Upper lobe of left lung (tissue), 6 donors: ENCODE measurements around the gene POLN. TPM values are rescaled to one million over a fixed set of nuclear protein-coding genes. Genes with fewer than 3 reads are reported as not detected.
"Not testable (repeated sequence)": the region's sequence is repeated elsewhere in the genome, so short reads cannot be mapped to it uniquely, and the experiment has no call there.

Source experiments
- ATAC-seq, 2 donors: fragments of 200-7000 bp; cut with Tn5 transposase; one replicate each; pipeline ENCODE4 v1.9.1; 2022; ENCODE audit warnings: mild to moderate bottlenecking in 2 of 2, moderate library complexity in 2 of 2; ENCODE audit not compliant: low FRiP score in 2 of 2
- DNase-seq, 2 donors: peaks; one replicate each; pipeline ENCODE4 v3.0.0-alpha.2; 2019 to 2020
- H3K27ac ChIP-seq, 4 donors: fragments of 200-600 bp; sonication (generic); one replicate each; pipeline ENCODE4 v1.5.1; 2016 to 2019
- H3K27me3 ChIP-seq, 4 donors: fragments of 200-600 bp; sonication (generic); one replicate each; pipeline ENCODE4 v1.5.1; 2017 to 2019
- H3K36me3 ChIP-seq, 4 donors: fragments of 200-600 bp; sonication (generic); one replicate each; pipeline ENCODE4 v1.5.1; 2016 to 2019
- H3K4me1 ChIP-seq, 4 donors: fragments of 200-600 bp; sonication (generic); one replicate each; pipeline ENCODE4 v1.5.1; 2018 to 2019
- H3K4me3 ChIP-seq, 4 donors: fragments of 200-600 bp; sonication (generic); one replicate each; pipeline ENCODE4 v1.5.1; 2017 to 2019; ENCODE audit warnings: mild to moderate bottlenecking in 2 of 4, moderate library complexity in 1 of 4
- H3K9me3 ChIP-seq, 4 donors: fragments of 200-600 bp; sonication (generic); one replicate each; pipeline ENCODE4 v1.5.1; 2018 to 2019
- CTCF ChIP-seq, 6 experiments: fragments of 450-650 bp in 4 of 6; fragments of 200-600 bp in 2 of 6; sonication (generic) in 2 of 6; IDR thresholded peaks; one replicate each; pipeline ENCODE4 v1.5.1; 2016 to 2019; ENCODE audit warnings: antibody characterized with exemption in 6 of 6
- EP300 ChIP-seq, 4 donors: sonication (generic); formaldehyde crosslinking; IDR thresholded peaks; one replicate each; pipeline ENCODE4 v1.5.1; 2017; ENCODE audit warnings: antibody characterized with exemption in 4 of 4, control low read depth in 2 of 4
- POLR2A ChIP-seq, 4 donors: fragments of 450-650 bp; IDR thresholded peaks; one replicate each; pipeline ENCODE4 v1.5.1; 2016 to 2017; ENCODE audit warnings: antibody characterized with exemption in 4 of 4, mild to moderate bottlenecking in 2 of 4
- POLR2AphosphoS5 ChIP-seq, 2 donors: sonication (generic); formaldehyde crosslinking; IDR thresholded peaks; one replicate each; pipeline ENCODE4 v1.5.1; 2017; ENCODE audit warnings: antibody characterized with exemption in 2 of 2
- WGBS, 2 donors: methylation state at CpG; one replicate each; pipeline ENCODE4 v1.1.5; 2017 to 2018; 5-methylcytosine and 5-hydroxymethylcytosine counted together
- total RNA-seq, 6 donors: library from RNA; depleted of rRNA in 4 of 6; stranded (reverse); fragments of >200 nt in 4 of 6; gene quantifications; one replicate each; pipeline versions ENCODE4 v1.1.0 to v1.2.1, GENCODE V29; 2016 to 2021
- donor health status: DM: no; HTN: no; CAD: no; lungs with moderate emphysema.
- donor health status: DM: no; HTN: yes; CAD: no; lungs with severe emphysema.

The POLN gene
- total RNA-seq, 6 donors from 2014 or later, result 0.89 to 5.5 (median 2.6) TPM

- H3K36me3 ChIP-seq, result peaks cover 0 to 12% (median 5%) of the 10 kb centered on the region in 4 donors
- 93 to 94% methylated on average over 36 to 44 of the region's 44 CpGs for WGBS, 2 donors
- H3K27me3 ChIP-seq, result no peaks in the 10 kb centered on the region
- peak in 1 of 2 donors; percentile 56 for DNase-seq
- no peak for TF ChIP-seq POLR2AphosphoS5 (IDR thresholded peaks at IDR 0.05)
- no peak for TF ChIP-seq EP300 (IDR thresholded peaks at IDR 0.05)
- no peak for TF ChIP-seq CTCF (IDR thresholded peaks at IDR 0.05)
- TF ChIP-seq POLR2A (IDR thresholded peaks at IDR 0.05), result no peak
- H3K4me1 ChIP-seq, result no peaks in the 10 kb centered on the region
- ATAC-seq, result no peak
- H3K9me3 ChIP-seq, result no peaks in the 10 kb centered on the region
- H3K27ac ChIP-seq, result no peak overlapping the region
- no peak overlapping the region for H3K4me3 ChIP-seq
These were observed 33.8 kb upstream of the POLN start for GRCh38 chr4:2275546-2276251.

DNA sequence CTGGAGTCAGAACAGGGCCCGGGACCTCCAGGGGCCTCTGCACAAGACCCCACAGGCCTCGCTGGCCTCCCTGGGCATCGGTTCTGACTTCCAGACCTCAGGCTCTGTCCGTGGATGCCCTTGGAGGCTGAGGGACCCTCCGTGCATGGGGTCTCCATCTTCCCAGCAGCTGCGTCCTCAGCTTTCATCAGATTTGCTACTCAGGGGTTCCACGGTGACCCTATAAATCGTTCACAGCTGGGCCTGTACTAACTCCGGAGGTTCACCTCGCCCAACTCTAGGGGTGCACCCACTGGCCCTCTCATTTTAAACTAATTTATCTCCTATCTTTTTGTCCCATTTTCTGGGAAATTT is 33.1 kb upstream of the POLN start:
- not testable (repeated sequence) for DNase-seq, H3K4me1 ChIP-seq, H3K9me3 ChIP-seq, ATAC-seq, H3K27me3 ChIP-seq, H3K27ac ChIP-seq, H3K4me3 ChIP-seq
- H3K36me3 ChIP-seq, result peaks cover 0 to 15% (median 7%) of the 10 kb centered on the region in 4 donors
- 92 to 94% methylated on average over 8 to 10 of the region's 10 CpGs for WGBS, 2 donors

DNA sequence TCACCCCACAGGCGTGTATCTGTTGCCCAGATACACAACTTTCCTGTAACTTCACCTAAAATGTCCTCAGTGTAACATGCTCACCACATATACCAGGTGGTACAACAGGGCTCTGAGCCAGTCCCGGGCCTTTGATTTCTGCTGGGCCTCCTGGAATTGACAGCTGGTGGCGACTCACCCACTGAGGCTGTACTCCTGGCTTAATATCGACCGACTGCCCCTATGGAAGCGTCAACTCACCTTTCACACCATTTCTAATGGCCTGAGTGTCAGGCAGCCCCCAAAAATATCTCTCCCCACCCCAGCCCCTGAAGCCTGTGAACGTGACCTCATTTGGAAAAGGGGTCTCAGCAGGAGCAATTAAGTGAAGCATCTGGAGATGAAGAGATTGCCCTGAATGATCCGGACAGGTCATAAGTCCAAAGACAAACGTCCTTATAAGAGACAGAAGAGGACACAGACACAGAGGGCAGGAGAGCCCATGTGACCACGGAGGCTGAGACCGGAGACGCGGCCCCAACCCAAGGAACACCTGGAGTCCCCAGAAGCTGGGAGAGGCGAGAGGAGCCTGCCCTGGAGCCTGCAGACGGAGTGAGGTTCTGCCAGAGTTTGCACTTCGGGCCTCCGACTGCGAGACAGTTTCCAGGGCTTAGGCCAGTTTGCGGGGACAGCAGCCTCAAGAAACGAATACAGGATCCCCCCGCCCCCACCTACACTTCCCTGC is 32.6 kb upstream of the POLN start:
- ATAC-seq, result no peak
- H3K36me3 ChIP-seq, result peaks cover 0 to 15% (median 7%) of the 10 kb centered on the region in 4 donors
- DNase-seq, result peak in 1 of 2 donors; percentile 32
- no peaks in the 10 kb centered on the region for H3K9me3 ChIP-seq
- H3K27me3 ChIP-seq, result no peaks in the 10 kb centered on the region
- no peak overlapping the region for H3K4me3 ChIP-seq
- 87 to 93% methylated on average over 13 to 21 of the region's 21 CpGs for WGBS, 2 donors
- no peaks in the 10 kb centered on the region for H3K4me1 ChIP-seq
- no peak overlapping the region for H3K27ac ChIP-seq
- TF ChIP-seq POLR2A (IDR thresholded peaks at IDR 0.05) (no peak), EP300 (IDR thresholded peaks at IDR 0.05) (no peak), CTCF (IDR thresholded peaks at IDR 0.05) (no peak), POLR2AphosphoS5 (IDR thresholded peaks at IDR 0.05) (no peak)

GRCh38 chr4:2273657-2274319 is 31.9 kb upstream of the POLN start:
- WGBS, 2 donors, result 93 to 95% methylated on average over 15 to 24 of the region's 24 CpGs
- peaks cover 0 to 15% (median 7%) of the 10 kb centered on the region in 4 donors for H3K36me3 ChIP-seq
- H3K9me3 ChIP-seq, result no peaks in the 10 kb centered on the region
- TF ChIP-seq POLR2AphosphoS5 (IDR thresholded peaks at IDR 0.05) (no peak), EP300 (IDR thresholded peaks at IDR 0.05) (no peak), POLR2A (IDR thresholded peaks at IDR 0.05) (no peak), CTCF (IDR thresholded peaks at IDR 0.05) (no peak)
- H3K27ac ChIP-seq, result no peak overlapping the region
- no peak overlapping the region for H3K4me3 ChIP-seq
- no peak for ATAC-seq
- peak in 1 of 2 donors; percentile 76 for DNase-seq
- H3K27me3 ChIP-seq, result no peaks in the 10 kb centered on the region
- H3K4me1 ChIP-seq, result no peaks in the 10 kb centered on the region

- H3K4me3 ChIP-seq, result no peak overlapping the region
- 75 to 84% methylated on average over 15 of the region's 15 CpGs for WGBS, 2 donors
- TF ChIP-seq POLR2AphosphoS5 (IDR thresholded peaks at IDR 0.05) (no peak), CTCF (IDR thresholded peaks at IDR 0.05) (no peak), EP300 (IDR thresholded peaks at IDR 0.05) (no peak), POLR2A (IDR thresholded peaks at IDR 0.05) (no peak)
- H3K27ac ChIP-seq, result no peak overlapping the region
- DNase-seq (no peak), ATAC-seq (no peak)
- H3K27me3 ChIP-seq, result no peaks in the 10 kb centered on the region
- no peaks in the 10 kb centered on the region for H3K9me3 ChIP-seq
- peaks cover 0 to 15% (median 7%) of the 10 kb centered on the region in 4 donors for H3K36me3 ChIP-seq
- no peaks in the 10 kb centered on the region for H3K4me1 ChIP-seq
These were observed 31.3 kb upstream of the POLN start for GRCh38 chr4:2273221-2273620.
